GM12878 (cell line): ENCODE data around the gene OLIG3. TPM values are rescaled to one million over a fixed set of nuclear protein-coding genes. Genes with fewer than 3 reads are reported as not detected.

Experiments used
- ATAC-seq: fragments of 200-7000 bp; cut with Tn5 transposase; 3 replicates; pipeline ENCODE4 v1.9.1; 2020; ENCODE audit warnings: mild to moderate bottlenecking, moderate library complexity
- BruUV-seq: library from RNA; stranded (reverse); fragments of 400-500 nt; replicated peaks from 2 replicates; lab custom pipeline; 2021; lab: Mats Ljungman, UMichigan
- CTCF ChIA-PET: fragments of 300-600 bp; sonication (Branson Sonifier 250); formaldehyde crosslinking; extraction: SDS; loops from one replicate; lab custom pipeline; 2021; ENCODE audit warnings: inconsistent platforms; lab: Yijun Ruan, JAX
- POLR2A ChIA-PET: fragments of 350-600 bp; formaldehyde crosslinking; extraction: SDS; loops from one replicate; lab custom pipeline; 2021; ENCODE audit warnings: inconsistent platforms; lab: Charles Lee
- RAD21 ChIA-PET: fragments of 300-600 bp; sonication (Branson Sonifier 250); formaldehyde crosslinking; loops from one replicate; lab custom pipeline; 2023; ENCODE audit warnings: antibody characterized with exemption; ENCODE audit not compliant: unreplicated experiment; lab: Charles Lee
- SMC1A ChIA-PET: fragments of 300-600 bp; sonication (Branson Sonifier 250); formaldehyde crosslinking; loops from one replicate; lab custom pipeline; 2023; ENCODE audit not compliant: unreplicated experiment, uncharacterized antibody; lab: Charles Lee
- DNase-seq: peaks from one replicate; pipeline ENCODE4 v3.0.0-alpha.2; 2011; ENCODE audit warnings: low read depth, low spot score
- FAIRE-seq: peaks from 3 replicates; lab custom pipeline; 2011; peaks lifted over from hg19 to GRCh38; lab: Jason Lieb, UNC
- H2AFZ ChIP-seq: 2 replicates; pipeline ENCODE4 v1.6.0; 2011; ENCODE audit warnings: low read depth, low read length, control low read depth; ENCODE audit not compliant: control insufficient read depth
- H3K27ac ChIP-seq: 2 replicates; pipeline ENCODE4 v1.5.1; 2011; ENCODE audit warnings: control low read depth; ENCODE audit not compliant: control insufficient read depth, insufficient read depth
- H3K27me3 ChIP-seq, 2 experiments: replicated peaks in 1 of 2; 2 replicates each; pipeline versions ENCODE4 v1.6.0 to v1.6.1; 2011; ENCODE audit warnings: low read length in 1 of 2; ENCODE audit not compliant: control insufficient read depth in 2 of 2, insufficient read depth in 2 of 2
- H3K36me3 ChIP-seq, 2 experiments: 2 replicates each; pipeline ENCODE4 v1.5.1; 2011; ENCODE audit warnings: low read length in 1 of 2; ENCODE audit not compliant: control insufficient read depth in 2 of 2, insufficient read depth in 2 of 2
- H3K4me1 ChIP-seq: 2 replicates; pipeline ENCODE4 v1.6.1; 2011; ENCODE audit warnings: mild to moderate bottlenecking, low read length, moderate library complexity, mixed read lengths; ENCODE audit not compliant: control insufficient read depth, insufficient read depth
- H3K4me2 ChIP-seq: 2 replicates; pipeline ENCODE4 v1.6.0; 2011; ENCODE audit warnings: control low read depth; ENCODE audit not compliant: control insufficient read depth, insufficient read depth
- H3K4me3 ChIP-seq: fragments of 200-600 bp; sonication (generic); 2 replicates; pipeline ENCODE4 v1.5.1; 2016
- H3K79me2 ChIP-seq: 2 replicates; pipeline ENCODE4 v1.6.0; 2011; ENCODE audit warnings: low read length; ENCODE audit not compliant: control insufficient read depth, insufficient read depth
- H3K9ac ChIP-seq: 2 replicates; pipeline ENCODE4 v1.8.0; 2011; ENCODE audit warnings: low read length, control low read depth, mixed read lengths; ENCODE audit not compliant: control insufficient read depth, insufficient read depth
- H3K9me3 ChIP-seq: replicated peaks from 3 replicates; pipeline ENCODE4 v1.5.1; 2011; ENCODE audit warnings: mild to moderate bottlenecking, low read length; ENCODE audit not compliant: control insufficient read depth, insufficient read depth
- H4K20me1 ChIP-seq: 2 replicates; pipeline ENCODE4 v1.6.0; 2011; ENCODE audit not compliant: control insufficient read depth, insufficient read depth
- BHLHE40 ChIP-seq, 2 experiments: fragments of 450-650 bp in 1 of 2; IDR thresholded peaks; 2 replicates each; pipeline ENCODE4 v1.6.1; 2011 to 2017; ENCODE audit warnings: low read depth in 2 of 2, borderline replicate concordance in 1 of 2, improper control_type of control experiment in 1 of 2, low read length in 1 of 2, mild to moderate bottlenecking in 1 of 2
- EGR1 ChIP-seq, 2 experiments: IDR thresholded peaks; 1 replicate in 1 of 2; 2 replicates in 1 of 2; pipeline ENCODE4 v1.6.1; 2011 to 2012; ENCODE audit warnings: low read depth in 2 of 2, low read length in 2 of 2, borderline replicate concordance in 1 of 2, mild to moderate bottlenecking in 1 of 2, moderate library complexity in 1 of 2
- FOS ChIP-seq: IDR thresholded peaks from 3 replicates; pipeline ENCODE4 v1.6.1; 2011; ENCODE audit warnings: borderline replicate concordance; ENCODE audit not compliant: insufficient read length; ENCODE audit errors: extremely low read depth
- GABPA ChIP-seq: IDR thresholded peaks from 2 replicates; pipeline ENCODE4 v1.6.1; 2014; ENCODE audit warnings: antibody characterized with exemption, low read depth, mild to moderate bottlenecking, inconsistent platforms
- HDGF ChIP-seq: fragments of 450-650 bp; IDR thresholded peaks from 2 replicates; pipeline ENCODE4 v1.6.1; 2016; ENCODE audit warnings: antibody characterized with exemption
- IKZF1 ChIP-seq: fragments of 450-650 bp; conservative IDR thresholded peaks from 2 replicates; pipeline ENCODE4 v1.6.1; 2017; ENCODE audit warnings: antibody characterized with exemption, mild to moderate bottlenecking
- MXI1 ChIP-seq: fragments of 150-350 bp; IDR thresholded peaks from 2 replicates; pipeline ENCODE4 v1.6.1; 2011; ENCODE audit warnings: low read depth, mild to moderate bottlenecking, inconsistent platforms, low read length, improper control_type of control experiment
- SMARCA5 ChIP-seq: fragments of 450-650 bp; IDR thresholded peaks from 2 replicates; pipeline ENCODE4 v1.6.1; 2017; ENCODE audit warnings: mild to moderate bottlenecking
- STAT3 ChIP-seq: IDR thresholded peaks from 2 replicates; pipeline ENCODE4 v1.6.1; 2011; ENCODE audit warnings: low read depth, low read length, improper control_type of control experiment
- ZBTB4 ChIP-seq: fragments of 450-650 bp; formaldehyde crosslinking; IDR thresholded peaks from 2 replicates; pipeline ENCODE4 v1.4.0; 2022; ENCODE audit warnings: mild to moderate bottlenecking, moderate library complexity
- ZNF217 ChIP-seq: fragments of 450-650 bp; IDR thresholded peaks from 2 replicates; pipeline ENCODE4 v1.6.1; 2017; ENCODE audit warnings: antibody characterized with exemption, mild to moderate bottlenecking
- WGBS: methylation state at CpG from one replicate; pipeline ENCODE4 v1.1.6; 2016; ENCODE audit warnings: low lambda C conversion rate; ENCODE audit not compliant: insufficient replicate concordance, insufficient coverage; ENCODE audit errors: missing lambda C conversion rate; 5-methylcytosine and 5-hydroxymethylcytosine counted together
- in situ Hi-C: fragments of 300-500 bp; cut with MboI; formaldehyde crosslinking; loops from 9 replicates; pipeline ENCODE4 v1.14.3; 2018; ENCODE audit warnings: mixed read lengths
- intact Hi-C: fragments of 100-400 bp; cut with micrococcal nuclease; formaldehyde crosslinking; loops from one replicate; pipeline ENCODE4 v1.14.2; 2022; ENCODE audit not compliant: unreplicated experiment
- polyA plus RNA-seq, 11 experiments: library from polyadenylated mRNA; depleted of rRNA in 4 of 11; unstranded in 6 of 11; stranded (reverse) in 5 of 11; fragments of >200 nt; fragmentation: Nextera tagmentation in 4 of 11; fragmentation: Illumina TruSeq in 1 of 11; extraction: Ambion mirVana in 4 of 11; extraction: Trizol in 1 of 11; gene quantifications; 1 replicate in 1 of 11; 2 replicates in 10 of 11; pipeline versions ENCODE4 v1.2.1 to v1.2.3, GENCODE V29; 2011 to 2016; ENCODE audit warnings: inconsistent platforms in 2 of 11, missing spikeins in 2 of 11, low read depth in 1 of 11
- total RNA-seq, 4 experiments: library from RNA; depleted of rRNA in 3 of 4; stranded (reverse); fragments of >200 nt in 3 of 4; fragmentation: Illumina TruSeq in 1 of 4; extraction: Trizol in 1 of 4; gene quantifications; 2 replicates each; pipeline versions ENCODE4 v1.2.1 to v1.2.3, GENCODE V29; 2013 to 2021
- TF ChIP-seq, protein P1 (sequence below): fragments of 450-650 bp; IDR thresholded peaks from 2 replicates; pipeline ENCODE4 v1.6.1; 2017; ENCODE audit warnings: mild to moderate bottlenecking

The OLIG3 gene
- total and polyA plus RNA-seq, 10 of the 15 experiments (the other 5 are each of a cell fraction or from before 2014, with no cell fraction given), result not detected

DNA sequence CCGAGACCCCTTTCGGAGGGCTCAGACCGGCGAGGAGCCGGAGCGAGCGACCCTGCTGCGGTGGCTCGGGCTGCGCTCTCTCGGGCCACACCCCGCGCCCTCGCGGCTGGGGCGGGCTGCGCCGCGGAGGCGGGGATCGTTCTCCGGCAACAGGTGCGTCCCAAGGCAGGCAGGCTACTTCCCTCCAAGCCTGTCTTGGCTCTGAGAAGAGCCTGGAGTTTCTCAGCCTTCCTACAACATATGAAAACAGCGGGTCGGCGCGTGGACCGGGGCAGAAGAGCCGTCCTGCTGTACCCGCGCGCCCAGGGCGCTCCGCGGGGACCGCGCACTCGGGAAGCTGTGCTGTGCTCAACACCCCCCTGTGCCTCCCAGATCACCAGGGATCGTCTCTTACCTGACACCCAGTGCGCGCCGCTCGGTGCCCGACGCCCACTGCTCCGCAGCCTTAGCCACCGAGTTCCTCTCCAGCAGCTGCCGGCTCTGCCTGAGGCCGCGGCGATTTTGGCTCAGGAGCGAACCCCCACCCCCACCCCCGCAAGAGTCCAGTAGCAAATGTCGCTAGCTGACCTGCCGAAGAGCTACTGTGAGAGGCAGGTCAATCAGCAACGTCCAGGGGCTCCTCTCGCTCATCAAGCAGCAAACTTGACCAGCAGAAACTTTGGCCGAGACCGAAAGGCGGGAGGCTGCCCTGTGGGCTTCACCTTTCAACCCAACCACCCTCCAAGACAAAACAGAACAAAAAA, 3.7 kb upstream of the OLIG3 start (continued):
- TF ChIP-seq EGR1 (IDR thresholded peaks at IDR 0.05; ENCODE audit: borderline replicate concordance in 1 of 2, low read depth in 2 of 2, low read length in 2 of 2), result no peak
- no peak for TF ChIP-seq FOS

- POLR2A ChIA-PET, result interaction anchor here (0.5 kb wide), 1 partner anchor 1862 kb away, joined by 4 read pairs; no protein-coding TSS in a partner anchor
- H3K27ac ChIP-seq, result no peak overlapping the region
- H3K4me1 ChIP-seq, result no peaks in the 10 kb centered on the region
- H3K4me3 ChIP-seq, result no peak overlapping the region
- DNase-seq (no peak), FAIRE-seq (no peak), ATAC-seq (no peak)
- H4K20me1 ChIP-seq, result no peaks in the 10 kb centered on the region
- RAD21 ChIA-PET, result no interaction called here
- no peak overlapping the region for H3K9ac ChIP-seq
- H2AFZ ChIP-seq, result no peak overlapping the region
- 43% methylated on average over 47 of the region's 47 CpGs for WGBS
- in situ Hi-C loops, result no loop called here
- no TSS peak for BruUV-seq
- no peak overlapping the region for H3K4me2 ChIP-seq
- intact Hi-C loops, result no loop called here
- SMC1A ChIA-PET, result no interaction called here
- CTCF ChIA-PET, result no interaction called here
- no peak for TF ChIP-seq STAT3
- TF ChIP-seq HDGF, result no peak
- TF ChIP-seq, protein P1, sequence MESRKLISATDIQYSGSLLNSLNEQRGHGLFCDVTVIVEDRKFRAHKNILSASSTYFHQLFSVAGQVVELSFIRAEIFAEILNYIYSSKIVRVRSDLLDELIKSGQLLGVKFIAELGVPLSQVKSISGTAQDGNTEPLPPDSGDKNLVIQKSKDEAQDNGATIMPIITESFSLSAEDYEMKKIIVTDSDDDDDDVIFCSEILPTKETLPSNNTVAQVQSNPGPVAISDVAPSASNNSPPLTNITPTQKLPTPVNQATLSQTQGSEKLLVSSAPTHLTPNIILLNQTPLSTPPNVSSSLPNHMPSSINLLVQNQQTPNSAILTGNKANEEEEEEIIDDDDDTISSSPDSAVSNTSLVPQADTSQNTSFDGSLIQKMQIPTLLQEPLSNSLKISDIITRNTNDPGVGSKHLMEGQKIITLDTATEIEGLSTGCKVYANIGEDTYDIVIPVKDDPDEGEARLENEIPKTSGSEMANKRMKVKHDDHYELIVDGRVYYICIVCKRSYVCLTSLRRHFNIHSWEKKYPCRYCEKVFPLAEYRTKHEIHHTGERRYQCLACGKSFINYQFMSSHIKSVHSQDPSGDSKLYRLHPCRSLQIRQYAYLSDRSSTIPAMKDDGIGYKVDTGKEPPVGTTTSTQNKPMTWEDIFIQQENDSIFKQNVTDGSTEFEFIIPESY, result no peak
- TF ChIP-seq ZBTB4 (CRISPR knock-in tag), result no peak
- no peak for TF ChIP-seq IKZF1
- TF ChIP-seq SMARCA5, result no peak
- TF ChIP-seq ZNF217, result no peak
- TF ChIP-seq MXI1, result no peak
- no peak for TF ChIP-seq GABPA
- no peak for TF ChIP-seq BHLHE40 (IDR thresholded peaks at IDR 0.05; ENCODE audit: borderline replicate concordance in 1 of 2, low read depth in 2 of 2, low read length in 1 of 2)
- H3K79me2 ChIP-seq, result no peaks in the 10 kb centered on the region
- peaks cover 27 to 46% of the 10 kb centered on the region in 2 experiments for H3K27me3 ChIP-seq
- H3K9me3 ChIP-seq, result peaks cover 2% of the 10 kb centered on the region; the same call in 1 of the 3 replicates
- no peaks in the 10 kb centered on the region for H3K36me3 ChIP-seq
Measured at GRCh38 chr6:137496909-137497720, 2.9 kb upstream of the OLIG3 start.
